WTC11 (cell line): ENCODE measurements around the gene FAM228A. TPM values are rescaled to one million over a fixed set of nuclear protein-coding genes. Genes with fewer than 3 reads are reported as not detected.

ENCODE experiments used
- ATAC-seq: fragments of 200-7000 bp; cut with Tn5 transposase; 2 replicates; pipeline ENCODE4 v1.10.0; 2021; ENCODE audit warnings: mild to moderate bottlenecking, moderate library complexity
- CTCF ChIA-PET: fragments of 300-600 bp; sonication (Branson Sonifier 250); formaldehyde crosslinking; loops from one replicate; lab custom pipeline; 2021; ENCODE audit warnings: antibody characterized with exemption; lab: Charles Lee
- POLR2A ChIA-PET: fragments of 350-600 bp; sonication (Branson Sonifier 250); formaldehyde crosslinking; loops from one replicate; lab custom pipeline; 2021; ENCODE audit warnings: antibody characterized with exemption; lab: Charles Lee
- DNase-seq: peaks from one replicate; pipeline ENCODE4 v3.0.0; 2021; ENCODE audit warnings: low spot score
- H3K27ac Mint-ChIP-seq: 2 replicates; pipeline ENCODE4 v1.8.0; 2021; ENCODE audit warnings: mixed read lengths
- H3K27me3 Mint-ChIP-seq: 2 replicates; pipeline ENCODE4 v1.8.0; 2021; ENCODE audit warnings: low read depth, mild to moderate bottlenecking, moderate library complexity, mixed read lengths
- H3K36me3 Mint-ChIP-seq: 2 replicates; pipeline ENCODE4 v1.8.0; 2021; ENCODE audit warnings: mixed read lengths
- H3K4me1 Mint-ChIP-seq: 2 replicates; pipeline ENCODE4 v1.8.0; 2022; ENCODE audit warnings: mixed read lengths
- H3K4me3 Mint-ChIP-seq: 2 replicates; pipeline ENCODE4 v1.8.0; 2021; ENCODE audit warnings: mild to moderate bottlenecking, moderate library complexity, mixed read lengths
- H3K9me3 Mint-ChIP-seq: 2 replicates; pipeline ENCODE4 v1.8.0; 2021; ENCODE audit warnings: mixed read lengths
- AFF4 ChIP-seq: sonication (generic); formaldehyde crosslinking; IDR thresholded peaks from 2 replicates; pipeline ENCODE4 v1.8.1; 2023; ENCODE audit warnings: mild to moderate bottlenecking, missing genetic modification reagents, borderline replicate concordance
- CBFB ChIP-seq: sonication (generic); formaldehyde crosslinking; IDR thresholded peaks from 2 replicates; pipeline ENCODE4 v1.8.1; 2022; ENCODE audit warnings: mild to moderate bottlenecking, low read depth, missing genetic modification reagents
- CREB1 ChIP-seq: sonication (generic); formaldehyde crosslinking; IDR thresholded peaks from 2 replicates; pipeline ENCODE4 v1.8.0; 2023; ENCODE audit warnings: mild to moderate bottlenecking, missing genetic modification reagents
- E2F1 ChIP-seq: sonication (generic); formaldehyde crosslinking; IDR thresholded peaks from 2 replicates; pipeline ENCODE4 v1.8.0; 2022; ENCODE audit warnings: mild to moderate bottlenecking, missing genetic modification reagents
- ETV6 ChIP-seq: sonication (generic); formaldehyde crosslinking; IDR thresholded peaks from 2 replicates; pipeline ENCODE4 v1.8.1; 2022; ENCODE audit warnings: mild to moderate bottlenecking, missing genetic modification reagents
- GTF2I ChIP-seq: fragments of 250-450 bp; sonication (Bioruptor Pico); conservative IDR thresholded peaks from 2 replicates; pipeline ENCODE4 v1.4.0; 2021; ENCODE audit warnings: mild to moderate bottlenecking
- NFE2L1 ChIP-seq: sonication (generic); formaldehyde crosslinking; IDR thresholded peaks from 2 replicates; pipeline ENCODE4 v1.8.1; 2023; ENCODE audit warnings: missing genetic modification reagents
- NFYB ChIP-seq: sonication (generic); formaldehyde crosslinking; conservative IDR thresholded peaks from 2 replicates; pipeline ENCODE4 v1.8.0; 2022; ENCODE audit warnings: low read depth, missing genetic modification reagents
- NR1H2 ChIP-seq: sonication (generic); formaldehyde crosslinking; IDR thresholded peaks from 2 replicates; pipeline ENCODE4 v1.9.0; 2021; ENCODE audit warnings: mild to moderate bottlenecking, moderate library complexity, missing genetic modification reagents
- PREB ChIP-seq: sonication (generic); formaldehyde crosslinking; IDR thresholded peaks from 2 replicates; pipeline ENCODE4 v1.8.1; 2022; ENCODE audit warnings: mild to moderate bottlenecking, missing genetic modification reagents, moderate library complexity, borderline replicate concordance
- RORB ChIP-seq: fragments of 250-450 bp; sonication (Bioruptor Pico); IDR thresholded peaks from 2 replicates; pipeline ENCODE4 v1.9.0; 2021; ENCODE audit warnings: mild to moderate bottlenecking
- SMAD4 ChIP-seq: sonication (generic); formaldehyde crosslinking; IDR thresholded peaks from 2 replicates; pipeline ENCODE4 v1.8.0; 2022; ENCODE audit warnings: mild to moderate bottlenecking, missing genetic modification reagents
- SOX15 ChIP-seq: fragments of 250-450 bp; sonication (Bioruptor Pico); IDR thresholded peaks from 2 replicates; pipeline ENCODE4 v1.9.0; 2021; ENCODE audit warnings: mild to moderate bottlenecking
- TCF7 ChIP-seq: sonication (generic); formaldehyde crosslinking; IDR thresholded peaks from 2 replicates; pipeline ENCODE4 v1.8.0; 2022; ENCODE audit warnings: mild to moderate bottlenecking, low read depth, missing genetic modification reagents, moderate library complexity
- ZNF281 ChIP-seq: sonication (generic); formaldehyde crosslinking; IDR thresholded peaks from 2 replicates; pipeline ENCODE4 v1.8.0; 2023; ENCODE audit warnings: mild to moderate bottlenecking, missing genetic modification reagents
- ZNF396 ChIP-seq: fragments of 250-450 bp; sonication (Bioruptor Pico); IDR thresholded peaks from 2 replicates; pipeline ENCODE4 v1.8.0; 2021; ENCODE audit warnings: mild to moderate bottlenecking, moderate library complexity, borderline replicate concordance
- ZNF416 ChIP-seq: fragments of 250-450 bp; sonication (Bioruptor Pico); IDR thresholded peaks from 2 replicates; pipeline ENCODE4 v1.9.0; 2021; ENCODE audit warnings: mild to moderate bottlenecking, inconsistent platforms
- ZNF671 ChIP-seq: fragments of 250-450 bp; sonication (Bioruptor Pico); IDR thresholded peaks from 2 replicates; pipeline ENCODE4 v1.8.0; 2021; ENCODE audit warnings: mild to moderate bottlenecking
- ZSCAN18 ChIP-seq: fragments of 250-450 bp; sonication (Bioruptor Pico); IDR thresholded peaks from 2 replicates; pipeline ENCODE4 v2.1.2; 2022; ENCODE audit warnings: mild to moderate bottlenecking, moderate library complexity
- total RNA-seq: library from RNA; stranded (reverse); gene quantifications from 3 replicates; pipeline ENCODE4 v1.2.3, GENCODE V29; 2021
- TF ChIP-seq, protein P1 (sequence below): fragments of 250-450 bp; sonication (Bioruptor Pico); IDR thresholded peaks from 2 replicates; pipeline ENCODE4 v1.9.0; 2021; ENCODE audit warnings: moderate library complexity, mild to moderate bottlenecking, inconsistent platforms, borderline replicate concordance
- TF ChIP-seq, protein P2 (sequence below): sonication (generic); formaldehyde crosslinking; IDR thresholded peaks from 2 replicates; pipeline ENCODE4 v1.8.1; 2022; ENCODE audit warnings: low read depth, missing genetic modification reagents, borderline replicate concordance
- TF ChIP-seq, protein P3 (sequence below): fragments of 250-450 bp; sonication (Bioruptor Pico); IDR thresholded peaks from 2 replicates; pipeline ENCODE4 v1.8.0; 2021; ENCODE audit warnings: mild to moderate bottlenecking

The FAM228A gene
- total RNA-seq, 1 experiment from 2014 or later = 0.09 TPM

DNA sequence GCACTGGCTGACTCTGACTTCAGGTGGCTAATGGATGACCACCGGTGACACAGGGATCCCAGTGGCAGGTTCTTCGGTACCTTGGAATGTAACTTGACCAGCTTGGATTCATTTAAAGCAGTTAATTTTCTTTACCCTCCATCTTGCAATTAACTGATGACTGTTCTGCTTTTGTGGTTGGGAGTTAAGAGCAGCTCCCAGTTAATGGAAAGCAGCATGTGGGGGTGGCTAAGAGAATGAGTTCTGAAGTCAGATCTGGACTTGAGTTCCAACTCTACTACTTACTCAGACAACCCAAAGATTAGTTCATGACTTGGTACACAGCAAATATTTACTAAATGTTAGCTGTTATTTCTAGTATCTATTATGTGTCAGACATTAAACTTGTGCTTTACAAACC lies 58.5 kb downstream of the FAM228A start:
- no peaks in the 10 kb centered on the region for H3K9me3 Mint-ChIP-seq
- CTCF ChIA-PET = no interaction called here
- TF ChIP-seq SMAD4 (CRISPR knock-in tag) (no peak), NFE2L1 (no peak), ZSCAN18 (CRISPR knock-in tag) (no peak), CREB1 (CRISPR knock-in tag) (no peak), CBFB (CRISPR knock-in tag) (no peak), RORB (CRISPR knock-in tag) (no peak), PREB (CRISPR knock-in tag) (no peak)
- H3K27me3 Mint-ChIP-seq = no peaks in the 10 kb centered on the region
- POLR2A ChIA-PET = no interaction called here
- H3K27ac Mint-ChIP-seq = no peak overlapping the region
- DNase-seq (no peak), ATAC-seq (no peak)
- no peaks in the 10 kb centered on the region for H3K36me3 Mint-ChIP-seq
- no peak overlapping the region for H3K4me3 Mint-ChIP-seq
- H3K4me1 Mint-ChIP-seq = no peaks in the 10 kb centered on the region

GRCh38 chr2:24237313-24237712 lies 62.5 kb downstream of the FAM228A start:
- no peaks in the 10 kb centered on the region for H3K27me3 Mint-ChIP-seq
- H3K4me1 Mint-ChIP-seq = peaks cover 6% of the 10 kb centered on the region
- ChIA-PET POLR2A (no interaction called here), CTCF (no interaction called here)
- DNase-seq (no peak), ATAC-seq (no peak)
- H3K4me3 Mint-ChIP-seq = no peak overlapping the region
- no peaks in the 10 kb centered on the region for H3K9me3 Mint-ChIP-seq
- H3K36me3 Mint-ChIP-seq = no peaks in the 10 kb centered on the region
- no peak overlapping the region for H3K27ac Mint-ChIP-seq
- TF ChIP-seq NFYB (CRISPR knock-in tag) (no peak), GTF2I (no peak), ETV6 (CRISPR knock-in tag) (no peak), ZNF396 (no peak), NR1H2 (CRISPR knock-in tag) (no peak), TCF7 (CRISPR knock-in tag) (no peak), ZNF671 (CRISPR knock-in tag) (no peak), SOX15 (no peak), E2F1 (CRISPR knock-in tag) (no peak), AFF4 (no peak), ZNF416 (CRISPR knock-in tag) (no peak), ZNF281 (CRISPR knock-in tag) (no peak)
- TF ChIP-seq, protein P1, sequence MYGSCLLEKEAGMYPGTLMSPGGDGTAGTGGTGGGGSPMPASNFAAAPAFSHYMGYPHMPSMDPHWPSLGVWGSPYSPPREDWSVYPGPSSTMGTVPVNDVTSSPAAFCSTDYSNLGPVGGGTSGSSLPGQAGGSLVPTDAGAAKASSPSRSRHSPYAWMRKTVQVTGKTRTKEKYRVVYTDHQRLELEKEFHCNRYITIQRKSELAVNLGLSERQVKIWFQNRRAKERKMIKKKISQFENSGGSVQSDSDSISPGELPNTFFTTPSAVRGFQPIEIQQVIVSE (CRISPR knock-in tag) = no peak
- TF ChIP-seq, protein P2, sequence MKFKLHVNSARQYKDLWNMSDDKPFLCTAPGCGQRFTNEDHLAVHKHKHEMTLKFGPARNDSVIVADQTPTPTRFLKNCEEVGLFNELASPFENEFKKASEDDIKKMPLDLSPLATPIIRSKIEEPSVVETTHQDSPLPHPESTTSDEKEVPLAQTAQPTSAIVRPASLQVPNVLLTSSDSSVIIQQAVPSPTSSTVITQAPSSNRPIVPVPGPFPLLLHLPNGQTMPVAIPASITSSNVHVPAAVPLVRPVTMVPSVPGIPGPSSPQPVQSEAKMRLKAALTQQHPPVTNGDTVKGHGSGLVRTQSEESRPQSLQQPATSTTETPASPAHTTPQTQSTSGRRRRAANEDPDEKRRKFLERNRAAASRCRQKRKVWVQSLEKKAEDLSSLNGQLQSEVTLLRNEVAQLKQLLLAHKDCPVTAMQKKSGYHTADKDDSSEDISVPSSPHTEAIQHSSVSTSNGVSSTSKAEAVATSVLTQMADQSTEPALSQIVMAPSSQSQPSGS (CRISPR knock-in tag) = no peak
- TF ChIP-seq, protein P3, sequence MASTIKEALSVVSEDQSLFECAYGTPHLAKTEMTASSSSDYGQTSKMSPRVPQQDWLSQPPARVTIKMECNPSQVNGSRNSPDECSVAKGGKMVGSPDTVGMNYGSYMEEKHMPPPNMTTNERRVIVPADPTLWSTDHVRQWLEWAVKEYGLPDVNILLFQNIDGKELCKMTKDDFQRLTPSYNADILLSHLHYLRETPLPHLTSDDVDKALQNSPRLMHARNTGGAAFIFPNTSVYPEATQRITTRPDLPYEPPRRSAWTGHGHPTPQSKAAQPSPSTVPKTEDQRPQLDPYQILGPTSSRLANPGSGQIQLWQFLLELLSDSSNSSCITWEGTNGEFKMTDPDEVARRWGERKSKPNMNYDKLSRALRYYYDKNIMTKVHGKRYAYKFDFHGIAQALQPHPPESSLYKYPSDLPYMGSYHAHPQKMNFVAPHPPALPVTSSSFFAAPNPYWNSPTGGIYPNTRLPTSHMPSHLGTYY (CRISPR knock-in tag) = no peak
